Measurements from ENCODE around the gene LEMD1.

The LEMD1 gene

GRCh38 chr1:205343431-205344065 lies 78.3 kb downstream of the LEMD1 start:
- H3K9me3 ChIP-seq (ENCODE audit: control extremely low read depth in 1 of 5, control insufficient read depth in 4 of 5, insufficient read depth in 2 of 5, low read depth in 1 of 5, low read length in 4 of 5), result no peaks in the 10 kb centered on the region
- H3K4me1 ChIP-seq (ENCODE audit: control extremely low read depth in 1 of 4, control insufficient read depth in 4 of 4, insufficient read depth in 4 of 4, low read length in 3 of 4), result peaks cover 0 to 19% (median 15%) of the 10 kb centered on the region in 4 experiments
- peak overlapping the region in 6 of 7 experiments; percentile 19 to 64 (median 24) for H3K4me3 ChIP-seq (ENCODE audit: control insufficient read depth in 1 of 7, extremely low read depth in 1 of 7, insufficient read depth in 4 of 7, low read depth in 2 of 7, low read length in 6 of 7)
- WGBS (ENCODE audit: insufficient coverage), result 4% methylated on average over 55 of the region's 63 CpGs
- ChIA-PET POLR2A (no interaction called here), CTCF (no interaction called here)
- DNase-seq, result peak; percentile 34 to 65 (median 50)
- no peaks in the 10 kb centered on the region for H3K36me3 ChIP-seq (ENCODE audit: control insufficient read depth in 4 of 4, insufficient read depth in 4 of 4, low read length in 3 of 4)
- no peak overlapping the region for H3K27ac ChIP-seq (ENCODE audit: insufficient read depth in 1 of 2, low read depth in 1 of 2, low read length in 2 of 2, poor library complexity in 1 of 2, severe bottlenecking in 2 of 2)
- H3K27me3 ChIP-seq (replicated peaks in 2 of 5; ENCODE audit: control insufficient read depth in 4 of 5, insufficient read depth in 5 of 5, low read length in 4 of 5), result peaks cover 0 to 49% (median 37%) of the 10 kb centered on the region in 5 experiments

- Histone ChIP-seq H3K36me3 (ENCODE audit: control insufficient read depth in 4 of 4, insufficient read depth in 4 of 4, low read length in 3 of 4) (no peaks in the 10 kb centered on the region), H3K4me1 (ENCODE audit: control extremely low read depth in 1 of 4, control insufficient read depth in 4 of 4, insufficient read depth in 4 of 4, low read length in 3 of 4) (peaks cover 0 to 19% (median 15%) of the 10 kb centered on the region in 4 experiments), H3K4me3 (ENCODE audit: control insufficient read depth in 1 of 7, extremely low read depth in 1 of 7, insufficient read depth in 4 of 7, low read depth in 2 of 7, low read length in 6 of 7) (peak overlapping the region in 2 of 7 experiments; percentile 56 to 64), H3K9me3 (ENCODE audit: control extremely low read depth in 1 of 5, control insufficient read depth in 4 of 5, insufficient read depth in 2 of 5, low read depth in 1 of 5, low read length in 4 of 5) (no peaks in the 10 kb centered on the region), H3K27me3 (replicated peaks in 2 of 5; ENCODE audit: control insufficient read depth in 4 of 5, insufficient read depth in 5 of 5, low read length in 4 of 5) (peaks cover 0 to 49% (median 36%) of the 10 kb centered on the region in 5 experiments), H3K27ac (ENCODE audit: insufficient read depth in 1 of 2, low read depth in 1 of 2, low read length in 2 of 2, poor library complexity in 1 of 2, severe bottlenecking in 2 of 2) (no peak overlapping the region)
- ChIA-PET CTCF (no interaction called here), POLR2A (no interaction called here)
- WGBS (ENCODE audit: insufficient coverage), result 28% methylated on average over 12 of the region's 12 CpGs
- DNase-seq, result peak in 2 of 3 donors; percentile 59 to 73
These were observed 78.9 kb downstream of the LEMD1 start for GRCh38 chr1:205342986-205343385.

- WGBS (ENCODE audit: insufficient coverage), result 100% methylated on average over 1 of the region's 1 CpG
- DNase-seq, result no peak
- CTCF ChIA-PET, result interaction anchor here (0.9 to 28.5 kb wide), 6 partner anchors 9 to 184 kb away, joined by 3 to 1168 read pairs (median 7); no protein-coding TSS in a partner anchor
- no peak overlapping the region for H3K27ac ChIP-seq (ENCODE audit: insufficient read depth in 1 of 2, low read depth in 1 of 2, low read length in 2 of 2, poor library complexity in 1 of 2, severe bottlenecking in 2 of 2)
- H3K4me3 ChIP-seq (ENCODE audit: control insufficient read depth in 1 of 7, extremely low read depth in 1 of 7, insufficient read depth in 4 of 7, low read depth in 2 of 7, low read length in 6 of 7), result no peak overlapping the region
- peaks cover 0 to 19% (median 14%) of the 10 kb centered on the region in 4 experiments for H3K4me1 ChIP-seq (ENCODE audit: control extremely low read depth in 1 of 4, control insufficient read depth in 4 of 4, insufficient read depth in 4 of 4, low read length in 3 of 4)
- no peaks in the 10 kb centered on the region for H3K9me3 ChIP-seq (ENCODE audit: control extremely low read depth in 1 of 5, control insufficient read depth in 4 of 5, insufficient read depth in 2 of 5, low read depth in 1 of 5, low read length in 4 of 5)
- POLR2A ChIA-PET, result interaction anchor here (0.7 to 0.8 kb wide), 2 partner anchors 9 to 200 kb away, joined by 3 read pairs; no protein-coding TSS in a partner anchor
- no peaks in the 10 kb centered on the region for H3K36me3 ChIP-seq (ENCODE audit: control insufficient read depth in 4 of 4, insufficient read depth in 4 of 4, low read length in 3 of 4)
- peaks cover 0 to 38% (median 26%) of the 10 kb centered on the region in 5 experiments for H3K27me3 ChIP-seq (replicated peaks in 2 of 5; ENCODE audit: control insufficient read depth in 4 of 5, insufficient read depth in 5 of 5, low read length in 4 of 5)
These were observed 81.2 kb downstream of the LEMD1 start for GRCh38 chr1:205340676-205341075.

GRCh38 chr1:205339717-205340116 lies 82.1 kb downstream of the LEMD1 start:
- Histone ChIP-seq H3K27ac (ENCODE audit: insufficient read depth in 1 of 2, low read depth in 1 of 2, low read length in 2 of 2, poor library complexity in 1 of 2, severe bottlenecking in 2 of 2) (no peak overlapping the region), H3K9me3 (ENCODE audit: control extremely low read depth in 1 of 5, control insufficient read depth in 4 of 5, insufficient read depth in 2 of 5, low read depth in 1 of 5, low read length in 4 of 5) (no peaks in the 10 kb centered on the region), H3K4me1 (ENCODE audit: control extremely low read depth in 1 of 4, control insufficient read depth in 4 of 4, insufficient read depth in 4 of 4, low read length in 3 of 4) (peaks cover 0 to 19% (median 14%) of the 10 kb centered on the region in 4 experiments), H3K4me3 (ENCODE audit: control insufficient read depth in 1 of 7, extremely low read depth in 1 of 7, insufficient read depth in 4 of 7, low read depth in 2 of 7, low read length in 6 of 7) (no peak overlapping the region), H3K27me3 (replicated peaks in 2 of 5; ENCODE audit: control insufficient read depth in 4 of 5, insufficient read depth in 5 of 5, low read length in 4 of 5) (peaks cover 0 to 29% (median 23%) of the 10 kb centered on the region in 5 experiments), H3K36me3 (ENCODE audit: control insufficient read depth in 4 of 4, insufficient read depth in 4 of 4, low read length in 3 of 4) (no peaks in the 10 kb centered on the region)
- 100% methylated on average over 3 of the region's 4 CpGs for WGBS (ENCODE audit: insufficient coverage)
- POLR2A ChIA-PET, result interaction anchor here (0.7 kb wide), 1 partner anchor 9 kb away, joined by 3 read pairs; no protein-coding TSS in a partner anchor
- peak in 2 of 3 donors; percentile 47 to 55 for DNase-seq
- CTCF ChIA-PET, result interaction anchor here (0.6 to 28.5 kb wide), 9 partner anchors 10 to 185 kb away, joined by 3 to 1168 read pairs (median 9); partner anchors contain the start of gene KLHDC8A

- 92% methylated on average over 20 of the region's 21 CpGs for WGBS (ENCODE audit: insufficient coverage)
These were observed 82.6 kb downstream of the LEMD1 start for GRCh38 chr1:205339197-205339702.

GRCh38 chr1:205338011-205338410 lies 83.8 kb downstream of the LEMD1 start:
- Histone ChIP-seq H3K4me1 (ENCODE audit: control extremely low read depth in 1 of 4, control insufficient read depth in 4 of 4, insufficient read depth in 4 of 4, low read length in 3 of 4) (peaks cover 0 to 4% (median 3%) of the 10 kb centered on the region in 4 experiments), H3K9me3 (ENCODE audit: control extremely low read depth in 1 of 5, control insufficient read depth in 4 of 5, insufficient read depth in 2 of 5, low read depth in 1 of 5, low read length in 4 of 5) (no peaks in the 10 kb centered on the region), H3K36me3 (ENCODE audit: control insufficient read depth in 4 of 4, insufficient read depth in 4 of 4, low read length in 3 of 4) (no peaks in the 10 kb centered on the region), H3K27me3 (replicated peaks in 2 of 5; ENCODE audit: control insufficient read depth in 4 of 5, insufficient read depth in 5 of 5, low read length in 4 of 5) (peaks cover 0 to 14% (median 12%) of the 10 kb centered on the region in 5 experiments), H3K4me3 (ENCODE audit: control insufficient read depth in 1 of 7, extremely low read depth in 1 of 7, insufficient read depth in 4 of 7, low read depth in 2 of 7, low read length in 6 of 7) (no peak overlapping the region), H3K27ac (ENCODE audit: insufficient read depth in 1 of 2, low read depth in 1 of 2, low read length in 2 of 2, poor library complexity in 1 of 2, severe bottlenecking in 2 of 2) (no peak overlapping the region)
- POLR2A ChIA-PET, result no interaction called here
- DNase-seq, result no peak
- CTCF ChIA-PET, result interaction anchor here (1.4 to 28.5 kb wide), 6 partner anchors 8 to 186 kb away, joined by 3 to 1168 read pairs (median 18); no protein-coding TSS in a partner anchor
- 91% methylated on average over 6 of the region's 7 CpGs for WGBS (ENCODE audit: insufficient coverage)

More at GRCh38 chr1:205339197-205339702, 82.6 kb downstream of the LEMD1 start:
- ChIA-PET CTCF (interaction anchor here (0.6 to 28.5 kb wide), 7 partner anchors 10 to 147 kb away, joined by 3 to 1168 read pairs (median 12); partner anchors contain the start of gene KLHDC8A), POLR2A (no interaction called here)
- H3K27me3 ChIP-seq (replicated peaks in 2 of 5; ENCODE audit: control insufficient read depth in 4 of 5, insufficient read depth in 5 of 5, low read length in 4 of 5), result peaks cover 0 to 25% (median 18%) of the 10 kb centered on the region in 5 experiments
- no peaks in the 10 kb centered on the region for H3K9me3 ChIP-seq (ENCODE audit: control extremely low read depth in 1 of 5, control insufficient read depth in 4 of 5, insufficient read depth in 2 of 5, low read depth in 1 of 5, low read length in 4 of 5)
- no peak overlapping the region for H3K4me3 ChIP-seq (ENCODE audit: control insufficient read depth in 1 of 7, extremely low read depth in 1 of 7, insufficient read depth in 4 of 7, low read depth in 2 of 7, low read length in 6 of 7)
- no peak for DNase-seq
- peaks cover 0 to 16% (median 13%) of the 10 kb centered on the region in 4 experiments for H3K4me1 ChIP-seq (ENCODE audit: control extremely low read depth in 1 of 4, control insufficient read depth in 4 of 4, insufficient read depth in 4 of 4, low read length in 3 of 4)
- H3K36me3 ChIP-seq (ENCODE audit: control insufficient read depth in 4 of 4, insufficient read depth in 4 of 4, low read length in 3 of 4), result no peaks in the 10 kb centered on the region
- H3K27ac ChIP-seq (ENCODE audit: insufficient read depth in 1 of 2, low read depth in 1 of 2, low read length in 2 of 2, poor library complexity in 1 of 2, severe bottlenecking in 2 of 2), result no peak overlapping the region

GRCh38 chr1:205337481-205337880 lies 84.4 kb downstream of the LEMD1 start:
- CTCF ChIA-PET, result interaction anchor here (0.6 to 28.5 kb wide), 11 partner anchors 9 to 274 kb away, joined by 3 to 1168 read pairs (median 13); no protein-coding TSS in a partner anchor
- POLR2A ChIA-PET, result no interaction called here
- Histone ChIP-seq H3K4me3 (ENCODE audit: control insufficient read depth in 1 of 7, extremely low read depth in 1 of 7, insufficient read depth in 4 of 7, low read depth in 2 of 7, low read length in 6 of 7) (no peak overlapping the region), H3K27me3 (replicated peaks in 2 of 5; ENCODE audit: control insufficient read depth in 4 of 5, insufficient read depth in 5 of 5, low read length in 4 of 5) (peaks cover 0 to 10% (median 7%) of the 10 kb centered on the region in 5 experiments), H3K4me1 (ENCODE audit: control extremely low read depth in 1 of 4, control insufficient read depth in 4 of 4, insufficient read depth in 4 of 4, low read length in 3 of 4) (no peaks in the 10 kb centered on the region), H3K36me3 (ENCODE audit: control insufficient read depth in 4 of 4, insufficient read depth in 4 of 4, low read length in 3 of 4) (no peaks in the 10 kb centered on the region), H3K27ac (ENCODE audit: insufficient read depth in 1 of 2, low read depth in 1 of 2, low read length in 2 of 2, poor library complexity in 1 of 2, severe bottlenecking in 2 of 2) (no peak overlapping the region), H3K9me3 (ENCODE audit: control extremely low read depth in 1 of 5, control insufficient read depth in 4 of 5, insufficient read depth in 2 of 5, low read depth in 1 of 5, low read length in 4 of 5) (no peaks in the 10 kb centered on the region)
- DNase-seq, result no peak
- WGBS (ENCODE audit: insufficient coverage), result 81% methylated on average over 7 of the region's 7 CpGs

Measured in common myeloid progenitor, CD34-positive (primary cell).